ENCODE results near the gene MAGEA8. TPM values are rescaled to one million over a fixed set of nuclear protein-coding genes. Genes with fewer than 3 reads are reported as not detected.

MAGEA8 gene
- total RNA-seq, 1 experiment from 2014 or later, result not detected

DNA sequence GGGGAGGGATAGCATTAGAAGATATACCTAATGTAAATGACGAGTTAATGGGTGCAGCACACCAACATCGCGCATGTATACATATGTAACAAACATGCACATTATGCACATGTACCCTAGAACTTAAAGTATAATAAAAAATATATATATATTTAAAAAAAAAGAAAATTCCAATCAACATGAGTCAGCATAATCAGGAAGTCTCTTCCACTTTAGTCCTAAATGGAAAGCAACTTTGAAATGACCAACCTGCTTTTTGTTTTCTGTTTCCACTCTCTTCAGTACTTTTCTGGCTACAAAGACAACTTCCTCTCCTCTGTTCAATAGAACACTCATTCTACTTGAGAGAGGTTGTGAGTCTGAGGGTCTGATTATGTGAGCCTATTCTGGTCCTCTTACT lies 13.5 kb upstream of the MAGEA8 start:
- Histone ChIP-seq H3K79me2 (ENCODE audit: insufficient read depth, low read length) (no peaks in the 10 kb centered on the region), H3K79me1 (ENCODE audit: insufficient read depth, low read depth, low read length, poor library complexity, severe bottlenecking) (no peaks in the 10 kb centered on the region), H3T11ph (ENCODE audit: low read length) (no peak overlapping the region), H2BK12ac (ENCODE audit: insufficient read length, low read depth, low read length) (no peak overlapping the region), H4K8ac (replicated peaks; ENCODE audit: insufficient read length, low read depth, low read length) (no peak overlapping the region), H2AK5ac (ENCODE audit: insufficient read length, low read length) (no peak overlapping the region), H3K14ac (ENCODE audit: insufficient read depth, low read length) (no peak overlapping the region), H3K9ac (ENCODE audit: extremely low read depth, insufficient read length, low read length) (no peak overlapping the region), H2BK15ac (ENCODE audit: low read depth, low read length) (no peak overlapping the region), H3K23me2 (ENCODE audit: insufficient read length, low read depth, low read length, poor library complexity, severe bottlenecking) (no peaks in the 10 kb centered on the region), H2AFZ (ENCODE audit: low read length) (no peak overlapping the region), H3K56ac (ENCODE audit: insufficient read length, low read depth, low read length) (no peak overlapping the region), H2BK5ac (ENCODE audit: insufficient read length, low read length) (no peak overlapping the region), H3K4me1 (ENCODE audit: insufficient read depth, low read length) (no peaks in the 10 kb centered on the region; the same call in 1 of the 2 replicates), H3K9me3 (ENCODE audit: control insufficient read depth, low read depth, low read length) (peaks cover 41% of the 10 kb centered on the region), H3K27ac (ENCODE audit: insufficient read length, low read depth, low read length) (no peak overlapping the region), H3K4ac (ENCODE audit: low read depth, low read length) (no peak overlapping the region), H4K5ac (ENCODE audit: insufficient read length, low read depth, low read length) (no peak overlapping the region), H4K20me1 (ENCODE audit: control insufficient read depth, insufficient read depth, insufficient read length) (no peaks in the 10 kb centered on the region), H3K18ac (ENCODE audit: insufficient read length, low read depth, low read length) (no peak overlapping the region), H3K23ac (ENCODE audit: insufficient read length, low read depth, low read length) (no peak overlapping the region), H3K4me2 (ENCODE audit: insufficient read depth, insufficient read length, low read length) (no peak overlapping the region), H3K27me3 (ENCODE audit: insufficient read depth, low read length) (no peaks in the 10 kb centered on the region), H2BK120ac (ENCODE audit: low read depth, low read length, poor library complexity, severe bottlenecking) (no peak overlapping the region), H4K91ac (ENCODE audit: insufficient read length, low read depth, low read length) (no peak overlapping the region), H2BK20ac (ENCODE audit: low read depth, low read length, poor library complexity, severe bottlenecking) (no peak overlapping the region)
- TF ChIP-seq, protein P1, sequence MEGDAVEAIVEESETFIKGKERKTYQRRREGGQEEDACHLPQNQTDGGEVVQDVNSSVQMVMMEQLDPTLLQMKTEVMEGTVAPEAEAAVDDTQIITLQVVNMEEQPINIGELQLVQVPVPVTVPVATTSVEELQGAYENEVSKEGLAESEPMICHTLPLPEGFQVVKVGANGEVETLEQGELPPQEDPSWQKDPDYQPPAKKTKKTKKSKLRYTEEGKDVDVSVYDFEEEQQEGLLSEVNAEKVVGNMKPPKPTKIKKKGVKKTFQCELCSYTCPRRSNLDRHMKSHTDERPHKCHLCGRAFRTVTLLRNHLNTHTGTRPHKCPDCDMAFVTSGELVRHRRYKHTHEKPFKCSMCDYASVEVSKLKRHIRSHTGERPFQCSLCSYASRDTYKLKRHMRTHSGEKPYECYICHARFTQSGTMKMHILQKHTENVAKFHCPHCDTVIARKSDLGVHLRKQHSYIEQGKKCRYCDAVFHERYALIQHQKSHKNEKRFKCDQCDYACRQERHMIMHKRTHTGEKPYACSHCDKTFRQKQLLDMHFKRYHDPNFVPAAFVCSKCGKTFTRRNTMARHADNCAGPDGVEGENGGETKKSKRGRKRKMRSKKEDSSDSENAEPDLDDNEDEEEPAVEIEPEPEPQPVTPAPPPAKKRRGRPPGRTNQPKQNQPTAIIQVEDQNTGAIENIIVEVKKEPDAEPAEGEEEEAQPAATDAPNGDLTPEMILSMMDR (conservative IDR thresholded peaks at IDR 0.05), result no peak
- Mint-ChIP-seq H3K27me3 (ENCODE audit: low read depth) (peaks cover 3% of the 10 kb centered on the region; the same call in 1 of the 2 replicates), H3K9me3 (peaks cover 73 to 84% of the 10 kb centered on the region in 2 experiments), H3K27ac (no peak overlapping the region), H3K4me1 (peaks cover 6 to 7% of the 10 kb centered on the region in 2 experiments), H3K36me3 (ENCODE audit: insufficient read depth in 1 of 3, low read depth in 3 of 3) (peaks cover 0 to 11% (median 4%) of the 10 kb centered on the region in 3 experiments; a peak in 2 of 7 replicates), H3K4me3 (no peak overlapping the region)
- no peak for DNase-seq
- WGBS (ENCODE audit: extremely low coverage, insufficient read length, low lambda C conversion rate), result no CpG with 5 or more reads among the region's 3 CpGs
